ENCODE data around the gene MYO10. TPM values are rescaled to one million over a fixed set of nuclear protein-coding genes. Genes with fewer than 3 reads are reported as not detected.

The MYO10 gene
- total RNA-seq, 1 experiment from 2014 or later = 89.8 TPM

DNA sequence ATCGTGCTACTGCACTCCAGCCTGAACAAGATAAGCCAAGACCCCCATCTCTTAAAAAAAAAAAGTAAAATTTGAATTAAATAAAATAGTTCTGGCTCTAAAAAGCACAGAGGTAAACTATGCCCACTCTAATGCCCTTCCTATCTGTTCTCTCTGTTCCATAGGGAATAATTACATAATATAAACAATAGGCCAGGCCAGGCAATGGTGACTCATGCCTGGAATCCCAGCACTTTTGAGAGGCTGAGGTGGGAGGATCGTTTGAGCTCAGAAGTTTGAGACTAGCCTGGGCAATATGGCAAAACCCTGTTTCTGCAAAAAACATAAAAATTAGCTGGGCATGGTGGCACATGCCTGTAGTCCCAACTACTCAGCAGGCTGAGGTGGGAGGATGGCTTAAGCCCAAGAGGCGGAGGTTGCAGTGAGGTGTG, 47.4 kb downstream of the MYO10 start:
- peaks cover 69% of the 10 kb centered on the region for H3K4me1 Mint-ChIP-seq
- no peak for DNase-seq (ENCODE audit: low spot score)
- ATAC-seq = no peak
- no peak overlapping the region for H3K27ac Mint-ChIP-seq
- H3K4me3 Mint-ChIP-seq = no peak overlapping the region
- TF ChIP-seq FOXK1 (CRISPR knock-in tag; IDR thresholded peaks at IDR 0.05) = no peak
- no peak for TF ChIP-seq TEAD1 (CRISPR knock-in tag; IDR thresholded peaks at IDR 0.05)
- TF ChIP-seq HMGA2 (CRISPR knock-in tag; IDR thresholded peaks at IDR 0.05) = no peak
- ChIA-PET CTCF (no interaction called here), POLR2A (no interaction called here)
- H3K9me3 Mint-ChIP-seq = peaks cover 6% of the 10 kb centered on the region; the same call in 1 of the 2 replicates
- H3K27me3 Mint-ChIP-seq (ENCODE audit: low read depth) = no peaks in the 10 kb centered on the region
- no peaks in the 10 kb centered on the region; the same call in 1 of the 2 replicates for H3K36me3 Mint-ChIP-seq

DNA sequence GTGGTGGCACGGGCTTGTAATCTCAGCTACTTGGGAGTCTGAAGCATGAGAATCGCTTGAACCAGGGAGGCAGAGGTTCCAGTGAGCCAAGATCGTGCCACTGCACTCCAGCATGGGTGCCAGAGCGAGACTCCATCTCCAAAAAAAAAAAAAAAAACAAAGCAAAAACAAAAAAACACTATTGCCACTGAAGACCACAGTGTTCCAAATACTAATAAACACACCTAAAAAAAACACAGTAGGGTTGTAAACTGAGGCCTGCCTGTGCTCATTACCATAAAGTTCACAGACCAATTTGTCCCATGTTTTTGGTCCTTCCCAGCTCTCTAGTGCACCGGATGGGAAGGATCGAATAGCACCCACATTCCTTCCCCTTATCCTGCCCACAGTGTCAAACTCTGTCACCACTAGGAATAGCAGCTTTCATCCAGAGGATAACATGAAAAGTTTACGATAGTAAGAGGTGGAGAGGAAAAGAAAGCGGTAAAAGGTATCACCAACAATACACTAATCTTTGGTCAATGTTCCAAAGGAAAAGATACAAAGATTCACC, 49.2 kb downstream of the MYO10 start:
- H3K4me1 Mint-ChIP-seq = peaks cover 65% of the 10 kb centered on the region

More for the DNA sequence above, 49.2 kb downstream of the MYO10 start:
- Mint-ChIP-seq H3K9me3 (peaks cover 12% of the 10 kb centered on the region; the same call in 1 of the 2 replicates), H3K27ac (peak overlapping the region; percentile 75; the same call in 1 of the 2 replicates), H3K36me3 (no peaks in the 10 kb centered on the region; the same call in 1 of the 2 replicates), H3K27me3 (ENCODE audit: low read depth) (no peaks in the 10 kb centered on the region), H3K4me3 (no peak overlapping the region)
- peak; percentile 33 for ATAC-seq
- ChIA-PET POLR2A (no interaction called here), CTCF (interaction anchor here (1.0 kb wide), 1 partner anchor 303 kb away, joined by 3 read pairs; no protein-coding TSS in a partner anchor)
- DNase-seq (ENCODE audit: low spot score) = no peak
- TF ChIP-seq, protein P1, sequence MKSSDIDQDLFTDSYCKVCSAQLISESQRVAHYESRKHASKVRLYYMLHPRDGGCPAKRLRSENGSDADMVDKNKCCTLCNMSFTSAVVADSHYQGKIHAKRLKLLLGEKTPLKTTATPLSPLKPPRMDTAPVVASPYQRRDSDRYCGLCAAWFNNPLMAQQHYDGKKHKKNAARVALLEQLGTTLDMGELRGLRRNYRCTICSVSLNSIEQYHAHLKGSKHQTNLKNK (CRISPR knock-in tag; IDR thresholded peaks at IDR 0.05) = no peak
- TF ChIP-seq, protein P2, sequence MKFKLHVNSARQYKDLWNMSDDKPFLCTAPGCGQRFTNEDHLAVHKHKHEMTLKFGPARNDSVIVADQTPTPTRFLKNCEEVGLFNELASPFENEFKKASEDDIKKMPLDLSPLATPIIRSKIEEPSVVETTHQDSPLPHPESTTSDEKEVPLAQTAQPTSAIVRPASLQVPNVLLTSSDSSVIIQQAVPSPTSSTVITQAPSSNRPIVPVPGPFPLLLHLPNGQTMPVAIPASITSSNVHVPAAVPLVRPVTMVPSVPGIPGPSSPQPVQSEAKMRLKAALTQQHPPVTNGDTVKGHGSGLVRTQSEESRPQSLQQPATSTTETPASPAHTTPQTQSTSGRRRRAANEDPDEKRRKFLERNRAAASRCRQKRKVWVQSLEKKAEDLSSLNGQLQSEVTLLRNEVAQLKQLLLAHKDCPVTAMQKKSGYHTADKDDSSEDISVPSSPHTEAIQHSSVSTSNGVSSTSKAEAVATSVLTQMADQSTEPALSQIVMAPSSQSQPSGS (CRISPR knock-in tag; IDR thresholded peaks at IDR 0.05; ENCODE audit: borderline replicate concordance, low read depth) = no peak
- TF ChIP-seq, protein P3, sequence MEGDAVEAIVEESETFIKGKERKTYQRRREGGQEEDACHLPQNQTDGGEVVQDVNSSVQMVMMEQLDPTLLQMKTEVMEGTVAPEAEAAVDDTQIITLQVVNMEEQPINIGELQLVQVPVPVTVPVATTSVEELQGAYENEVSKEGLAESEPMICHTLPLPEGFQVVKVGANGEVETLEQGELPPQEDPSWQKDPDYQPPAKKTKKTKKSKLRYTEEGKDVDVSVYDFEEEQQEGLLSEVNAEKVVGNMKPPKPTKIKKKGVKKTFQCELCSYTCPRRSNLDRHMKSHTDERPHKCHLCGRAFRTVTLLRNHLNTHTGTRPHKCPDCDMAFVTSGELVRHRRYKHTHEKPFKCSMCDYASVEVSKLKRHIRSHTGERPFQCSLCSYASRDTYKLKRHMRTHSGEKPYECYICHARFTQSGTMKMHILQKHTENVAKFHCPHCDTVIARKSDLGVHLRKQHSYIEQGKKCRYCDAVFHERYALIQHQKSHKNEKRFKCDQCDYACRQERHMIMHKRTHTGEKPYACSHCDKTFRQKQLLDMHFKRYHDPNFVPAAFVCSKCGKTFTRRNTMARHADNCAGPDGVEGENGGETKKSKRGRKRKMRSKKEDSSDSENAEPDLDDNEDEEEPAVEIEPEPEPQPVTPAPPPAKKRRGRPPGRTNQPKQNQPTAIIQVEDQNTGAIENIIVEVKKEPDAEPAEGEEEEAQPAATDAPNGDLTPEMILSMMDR (IDR thresholded peaks at IDR 0.05) = no peak
- no peak for TF ChIP-seq CBFB (CRISPR knock-in tag; IDR thresholded peaks at IDR 0.05; ENCODE audit: low read depth)
- no peak for TF ChIP-seq SOX15 (CRISPR knock-in tag; IDR thresholded peaks at IDR 0.05)
- no peak for TF ChIP-seq ZNF416 (CRISPR knock-in tag; IDR thresholded peaks at IDR 0.05)
- no peak for TF ChIP-seq ATF1 (CRISPR knock-in tag; IDR thresholded peaks at IDR 0.05)
- no peak for TF ChIP-seq TEAD1 (CRISPR knock-in tag; IDR thresholded peaks at IDR 0.05)
- TF ChIP-seq RELA (CRISPR knock-in tag; IDR thresholded peaks at IDR 0.05; ENCODE audit: borderline replicate concordance) = no peak
- no peak for TF ChIP-seq ZNF396 (CRISPR knock-in tag; IDR thresholded peaks at IDR 0.05; ENCODE audit: borderline replicate concordance)
- no peak for TF ChIP-seq ZNF423 (CRISPR knock-in tag; IDR thresholded peaks at IDR 0.05)
- TF ChIP-seq ZNF263 (CRISPR knock-in tag; IDR thresholded peaks at IDR 0.05; ENCODE audit: low read depth) = no peak
- TF ChIP-seq, protein P4, sequence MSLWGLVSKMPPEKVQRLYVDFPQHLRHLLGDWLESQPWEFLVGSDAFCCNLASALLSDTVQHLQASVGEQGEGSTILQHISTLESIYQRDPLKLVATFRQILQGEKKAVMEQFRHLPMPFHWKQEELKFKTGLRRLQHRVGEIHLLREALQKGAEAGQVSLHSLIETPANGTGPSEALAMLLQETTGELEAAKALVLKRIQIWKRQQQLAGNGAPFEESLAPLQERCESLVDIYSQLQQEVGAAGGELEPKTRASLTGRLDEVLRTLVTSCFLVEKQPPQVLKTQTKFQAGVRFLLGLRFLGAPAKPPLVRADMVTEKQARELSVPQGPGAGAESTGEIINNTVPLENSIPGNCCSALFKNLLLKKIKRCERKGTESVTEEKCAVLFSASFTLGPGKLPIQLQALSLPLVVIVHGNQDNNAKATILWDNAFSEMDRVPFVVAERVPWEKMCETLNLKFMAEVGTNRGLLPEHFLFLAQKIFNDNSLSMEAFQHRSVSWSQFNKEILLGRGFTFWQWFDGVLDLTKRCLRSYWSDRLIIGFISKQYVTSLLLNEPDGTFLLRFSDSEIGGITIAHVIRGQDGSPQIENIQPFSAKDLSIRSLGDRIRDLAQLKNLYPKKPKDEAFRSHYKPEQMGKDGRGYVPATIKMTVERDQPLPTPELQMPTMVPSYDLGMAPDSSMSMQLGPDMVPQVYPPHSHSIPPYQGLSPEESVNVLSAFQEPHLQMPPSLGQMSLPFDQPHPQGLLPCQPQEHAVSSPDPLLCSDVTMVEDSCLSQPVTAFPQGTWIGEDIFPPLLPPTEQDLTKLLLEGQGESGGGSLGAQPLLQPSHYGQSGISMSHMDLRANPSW (CRISPR knock-in tag; conservative IDR thresholded peaks at IDR 0.05; ENCODE audit: low read depth) = no peak
- TF ChIP-seq, protein P5, sequence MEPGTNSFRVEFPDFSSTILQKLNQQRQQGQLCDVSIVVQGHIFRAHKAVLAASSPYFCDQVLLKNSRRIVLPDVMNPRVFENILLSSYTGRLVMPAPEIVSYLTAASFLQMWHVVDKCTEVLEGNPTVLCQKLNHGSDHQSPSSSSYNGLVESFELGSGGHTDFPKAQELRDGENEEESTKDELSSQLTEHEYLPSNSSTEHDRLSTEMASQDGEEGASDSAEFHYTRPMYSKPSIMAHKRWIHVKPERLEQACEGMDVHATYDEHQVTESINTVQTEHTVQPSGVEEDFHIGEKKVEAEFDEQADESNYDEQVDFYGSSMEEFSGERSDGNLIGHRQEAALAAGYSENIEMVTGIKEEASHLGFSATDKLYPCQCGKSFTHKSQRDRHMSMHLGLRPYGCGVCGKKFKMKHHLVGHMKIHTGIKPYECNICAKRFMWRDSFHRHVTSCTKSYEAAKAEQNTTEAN (CRISPR knock-in tag; IDR thresholded peaks at IDR 0.05) = no peak
- TF ChIP-seq, protein P6, sequence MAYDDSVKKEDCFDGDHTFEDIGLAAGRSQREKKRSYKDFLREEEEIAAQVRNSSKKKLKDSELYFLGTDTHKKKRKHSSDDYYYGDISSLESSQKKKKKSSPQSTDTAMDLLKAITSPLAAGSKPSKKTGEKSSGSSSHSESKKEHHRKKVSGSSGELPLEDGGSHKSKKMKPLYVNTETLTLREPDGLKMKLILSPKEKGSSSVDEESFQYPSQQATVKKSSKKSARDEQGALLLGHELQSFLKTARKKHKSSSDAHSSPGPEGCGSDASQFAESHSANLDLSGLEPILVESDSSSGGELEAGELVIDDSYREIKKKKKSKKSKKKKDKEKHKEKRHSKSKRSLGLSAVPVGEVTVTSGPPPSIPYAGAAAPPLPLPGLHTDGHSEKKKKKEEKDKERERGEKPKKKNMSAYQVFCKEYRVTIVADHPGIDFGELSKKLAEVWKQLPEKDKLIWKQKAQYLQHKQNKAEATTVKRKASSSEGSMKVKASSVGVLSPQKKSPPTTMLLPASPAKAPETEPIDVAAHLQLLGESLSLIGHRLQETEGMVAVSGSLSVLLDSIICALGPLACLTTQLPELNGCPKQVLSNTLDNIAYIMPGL (CRISPR knock-in tag; IDR thresholded peaks at IDR 0.05) = no peak
- TF ChIP-seq, protein P7, sequence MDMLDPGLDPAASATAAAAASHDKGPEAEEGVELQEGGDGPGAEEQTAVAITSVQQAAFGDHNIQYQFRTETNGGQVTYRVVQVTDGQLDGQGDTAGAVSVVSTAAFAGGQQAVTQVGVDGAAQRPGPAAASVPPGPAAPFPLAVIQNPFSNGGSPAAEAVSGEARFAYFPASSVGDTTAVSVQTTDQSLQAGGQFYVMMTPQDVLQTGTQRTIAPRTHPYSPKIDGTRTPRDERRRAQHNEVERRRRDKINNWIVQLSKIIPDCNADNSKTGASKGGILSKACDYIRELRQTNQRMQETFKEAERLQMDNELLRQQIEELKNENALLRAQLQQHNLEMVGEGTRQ (CRISPR knock-in tag; IDR thresholded peaks at IDR 0.05) = no peak
- no peak for TF ChIP-seq ZNF317 (CRISPR knock-in tag; IDR thresholded peaks at IDR 0.05; ENCODE audit: borderline replicate concordance, low read depth)
- TF ChIP-seq CREB1 (CRISPR knock-in tag; IDR thresholded peaks at IDR 0.05) = no peak
